Measurements from ENCODE around the gene UBASH3B.

DNA sequence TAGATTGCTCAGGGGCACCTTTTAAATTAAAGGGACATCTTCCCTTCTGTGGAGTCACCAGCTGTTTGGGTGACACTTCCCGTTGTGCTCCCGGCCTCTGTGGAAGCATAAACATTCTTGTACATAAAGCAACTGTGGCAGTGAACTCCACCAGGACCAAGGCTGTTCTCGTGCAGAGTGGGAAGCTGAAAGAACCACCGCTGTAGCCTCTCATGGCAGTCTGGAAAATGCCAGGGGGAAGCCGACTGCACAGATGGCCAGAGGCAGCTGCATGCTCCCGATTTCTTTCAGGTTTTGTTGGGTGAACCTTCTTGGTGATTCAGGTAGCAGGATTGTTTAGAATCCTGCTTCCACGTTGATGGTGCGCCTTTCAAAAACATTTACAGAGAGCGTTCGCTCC lies 10.3 kb downstream of the UBASH3B start:
- TF ChIP-seq FOXM1 (IDR thresholded peaks at IDR 0.05; ENCODE audit: borderline replicate concordance) (no peak), SUZ12 (IDR thresholded peaks at IDR 0.05) (no peak), FOXK2 (IDR thresholded peaks at IDR 0.05) (no peak), CTBP1 (IDR thresholded peaks at IDR 0.05; ENCODE audit: borderline replicate concordance) (no peak), BHLHE40 (IDR thresholded peaks at IDR 0.05; ENCODE audit: borderline replicate concordance) (no peak), ARNT (IDR thresholded peaks at IDR 0.05) (no peak), L3MBTL2 (conservative IDR thresholded peaks at IDR 0.05) (no peak), TARDBP (IDR thresholded peaks at IDR 0.05) (no peak)
- TF ChIP-seq, protein P1, sequence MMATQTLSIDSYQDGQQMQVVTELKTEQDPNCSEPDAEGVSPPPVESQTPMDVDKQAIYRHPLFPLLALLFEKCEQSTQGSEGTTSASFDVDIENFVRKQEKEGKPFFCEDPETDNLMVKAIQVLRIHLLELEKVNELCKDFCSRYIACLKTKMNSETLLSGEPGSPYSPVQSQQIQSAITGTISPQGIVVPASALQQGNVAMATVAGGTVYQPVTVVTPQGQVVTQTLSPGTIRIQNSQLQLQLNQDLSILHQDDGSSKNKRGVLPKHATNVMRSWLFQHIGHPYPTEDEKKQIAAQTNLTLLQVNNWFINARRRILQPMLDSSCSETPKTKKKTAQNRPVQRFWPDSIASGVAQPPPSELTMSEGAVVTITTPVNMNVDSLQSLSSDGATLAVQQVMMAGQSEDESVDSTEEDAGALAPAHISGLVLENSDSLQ (IDR thresholded peaks at IDR 0.05), result no peak

All from HEK293T (cell line).